ENCODE results near the gene YIPF3. TPM values are rescaled to one million over a fixed set of nuclear protein-coding genes. Genes with fewer than 3 reads are reported as not detected.

The YIPF3 gene
- total RNA-seq, 1 donor from 2014 or later, result 136 TPM

DNA sequence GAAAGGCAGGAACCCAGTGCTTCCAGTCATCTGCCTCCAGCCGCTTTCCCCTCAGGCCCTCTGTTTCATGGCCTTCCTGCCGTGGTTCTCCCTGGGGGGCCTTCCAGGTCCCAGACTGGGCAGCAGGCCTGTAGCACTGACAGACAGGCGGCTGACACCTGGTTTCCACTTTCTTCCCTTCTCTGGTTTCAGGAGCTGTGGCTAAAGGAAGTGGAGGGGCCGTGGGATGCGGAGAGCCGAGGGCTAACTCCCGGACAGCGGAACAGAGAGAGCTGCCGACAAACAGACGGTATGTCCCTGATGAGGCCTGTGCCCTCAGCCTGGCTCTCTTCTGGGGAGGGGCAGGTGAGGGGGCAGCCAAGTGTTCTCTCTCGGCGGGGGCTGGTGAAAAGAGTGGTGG is 19.0 kb downstream of the YIPF3 start:
- no peak for DNase-seq (ENCODE audit: low spot score, unreplicated experiment)
- H3K9me3 Mint-ChIP-seq (ENCODE audit: low read depth), result no peaks in the 10 kb centered on the region
- TF ChIP-seq, protein P1, sequence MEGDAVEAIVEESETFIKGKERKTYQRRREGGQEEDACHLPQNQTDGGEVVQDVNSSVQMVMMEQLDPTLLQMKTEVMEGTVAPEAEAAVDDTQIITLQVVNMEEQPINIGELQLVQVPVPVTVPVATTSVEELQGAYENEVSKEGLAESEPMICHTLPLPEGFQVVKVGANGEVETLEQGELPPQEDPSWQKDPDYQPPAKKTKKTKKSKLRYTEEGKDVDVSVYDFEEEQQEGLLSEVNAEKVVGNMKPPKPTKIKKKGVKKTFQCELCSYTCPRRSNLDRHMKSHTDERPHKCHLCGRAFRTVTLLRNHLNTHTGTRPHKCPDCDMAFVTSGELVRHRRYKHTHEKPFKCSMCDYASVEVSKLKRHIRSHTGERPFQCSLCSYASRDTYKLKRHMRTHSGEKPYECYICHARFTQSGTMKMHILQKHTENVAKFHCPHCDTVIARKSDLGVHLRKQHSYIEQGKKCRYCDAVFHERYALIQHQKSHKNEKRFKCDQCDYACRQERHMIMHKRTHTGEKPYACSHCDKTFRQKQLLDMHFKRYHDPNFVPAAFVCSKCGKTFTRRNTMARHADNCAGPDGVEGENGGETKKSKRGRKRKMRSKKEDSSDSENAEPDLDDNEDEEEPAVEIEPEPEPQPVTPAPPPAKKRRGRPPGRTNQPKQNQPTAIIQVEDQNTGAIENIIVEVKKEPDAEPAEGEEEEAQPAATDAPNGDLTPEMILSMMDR (IDR thresholded peaks at IDR 0.05; ENCODE audit: unreplicated experiment), result no peak
- no peaks in the 10 kb centered on the region for H3K27me3 Mint-ChIP-seq
- H3K4me3 Mint-ChIP-seq (ENCODE audit: low read depth), result no peak overlapping the region
- H3K27ac Mint-ChIP-seq, result no peak overlapping the region
- H3K36me3 Mint-ChIP-seq (ENCODE audit: insufficient read depth), result peaks cover 7% of the 10 kb centered on the region
- peaks cover 3% of the 10 kb centered on the region for H3K4me1 Mint-ChIP-seq (ENCODE audit: low read depth)

DNA sequence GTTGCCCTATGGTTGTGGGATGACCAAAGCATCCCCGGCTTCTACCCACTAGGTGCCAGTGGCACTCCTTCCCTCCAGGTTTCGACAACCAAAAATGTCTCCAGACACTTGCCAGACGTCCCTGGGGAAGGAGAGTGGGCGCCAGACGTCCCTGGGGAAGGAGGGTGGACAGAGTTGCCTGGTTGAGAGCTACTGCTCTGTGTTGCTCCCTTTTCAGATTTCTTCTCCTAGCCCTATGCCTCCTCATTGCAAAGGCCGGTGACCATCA is 19.7 kb downstream of the YIPF3 start:
- Mint-ChIP-seq H3K4me3 (ENCODE audit: low read depth) (no peak overlapping the region), H3K4me1 (ENCODE audit: low read depth) (peaks cover 3% of the 10 kb centered on the region), H3K27me3 (no peaks in the 10 kb centered on the region), H3K9me3 (ENCODE audit: low read depth) (no peaks in the 10 kb centered on the region), H3K27ac (no peak overlapping the region), H3K36me3 (ENCODE audit: insufficient read depth) (peaks cover 7% of the 10 kb centered on the region)
- DNase-seq (ENCODE audit: low spot score, unreplicated experiment), result no peak
- TF ChIP-seq, protein P1 (IDR thresholded peaks at IDR 0.05; ENCODE audit: unreplicated experiment), result no peak

DNA sequence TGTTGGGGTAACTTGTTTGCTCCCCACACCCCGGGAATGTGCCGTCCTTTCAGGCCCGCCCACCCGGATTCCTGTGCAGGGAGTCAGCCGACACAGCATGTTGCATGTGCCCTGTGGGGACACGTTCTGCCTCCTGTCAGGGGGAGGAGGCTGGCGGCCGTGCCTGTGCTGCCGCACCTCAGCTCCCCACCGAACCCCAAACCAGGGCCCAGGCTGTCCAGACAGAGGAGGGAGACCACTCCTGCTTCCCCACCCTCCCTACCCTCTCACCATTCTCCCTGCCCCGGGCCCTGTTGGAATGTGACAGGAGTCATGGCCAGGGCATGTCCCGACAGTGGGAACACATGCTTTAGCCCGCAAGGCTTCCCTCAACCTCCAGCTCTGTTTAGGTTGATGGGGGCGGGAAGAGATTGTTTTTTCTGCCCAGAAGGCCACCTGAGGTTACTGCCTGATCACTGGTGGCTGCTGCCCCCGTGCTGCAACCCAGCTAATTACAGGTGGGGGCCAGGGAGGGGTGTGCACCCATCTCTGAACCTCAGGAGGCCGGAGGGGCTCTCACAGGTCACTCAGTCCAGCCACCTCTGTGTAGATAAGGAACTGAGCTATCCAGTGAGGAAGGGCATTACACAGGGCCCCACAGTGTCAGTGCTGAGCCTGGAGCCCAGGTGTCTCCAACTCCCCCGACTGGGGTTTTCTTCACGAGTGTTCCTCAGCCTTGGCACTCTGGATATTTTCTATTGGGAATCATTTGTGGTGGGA is 20.2 kb downstream of the YIPF3 start:
- Mint-ChIP-seq H3K4me1 (ENCODE audit: low read depth) (peaks cover 3% of the 10 kb centered on the region), H3K27me3 (no peaks in the 10 kb centered on the region), H3K4me3 (ENCODE audit: low read depth) (no peak overlapping the region), H3K9me3 (ENCODE audit: low read depth) (no peaks in the 10 kb centered on the region), H3K27ac (no peak overlapping the region), H3K36me3 (ENCODE audit: insufficient read depth) (peaks cover 7% of the 10 kb centered on the region)
- TF ChIP-seq, protein P1 (IDR thresholded peaks at IDR 0.05; ENCODE audit: unreplicated experiment), result peak; percentile 47
- no peak for DNase-seq (ENCODE audit: low spot score, unreplicated experiment)

DNA sequence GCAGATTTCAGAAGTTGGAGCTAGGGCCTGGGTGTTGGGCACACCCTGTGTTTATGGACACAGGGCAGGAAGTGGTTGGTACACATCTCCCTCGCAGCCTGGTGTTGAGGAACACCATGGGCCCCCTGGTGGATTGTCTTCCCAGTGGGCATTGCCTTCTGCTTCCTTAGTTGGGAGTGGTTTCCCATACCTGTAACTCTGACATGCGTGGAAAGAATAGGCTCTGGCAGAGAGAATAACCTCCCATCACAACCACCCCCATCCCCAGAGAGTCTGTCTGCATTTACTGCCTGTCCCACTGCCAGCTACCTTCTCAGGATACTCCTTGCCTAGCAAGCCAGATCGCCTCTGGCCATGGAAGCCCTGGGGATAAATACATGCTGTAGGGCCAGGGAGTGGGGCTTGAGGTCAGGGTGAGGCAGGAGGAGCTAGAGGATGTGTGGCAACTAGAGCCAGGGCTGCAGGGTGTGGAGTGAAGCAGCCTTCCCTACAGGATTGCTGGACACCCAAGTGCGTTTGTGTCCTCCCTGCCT is 21.3 kb downstream of the YIPF3 start:
- H3K27ac Mint-ChIP-seq, result peak overlapping the region; percentile 74
- TF ChIP-seq, protein P1 (IDR thresholded peaks at IDR 0.05; ENCODE audit: unreplicated experiment), result peak; percentile 13
- DNase-seq (ENCODE audit: low spot score, unreplicated experiment), result no peak
- H3K4me3 Mint-ChIP-seq (ENCODE audit: low read depth), result no peak overlapping the region
- no peaks in the 10 kb centered on the region for H3K9me3 Mint-ChIP-seq (ENCODE audit: low read depth)
- H3K27me3 Mint-ChIP-seq, result no peaks in the 10 kb centered on the region
- peaks cover 4% of the 10 kb centered on the region for H3K36me3 Mint-ChIP-seq (ENCODE audit: insufficient read depth)
- H3K4me1 Mint-ChIP-seq (ENCODE audit: low read depth), result peaks cover 3% of the 10 kb centered on the region

DNA sequence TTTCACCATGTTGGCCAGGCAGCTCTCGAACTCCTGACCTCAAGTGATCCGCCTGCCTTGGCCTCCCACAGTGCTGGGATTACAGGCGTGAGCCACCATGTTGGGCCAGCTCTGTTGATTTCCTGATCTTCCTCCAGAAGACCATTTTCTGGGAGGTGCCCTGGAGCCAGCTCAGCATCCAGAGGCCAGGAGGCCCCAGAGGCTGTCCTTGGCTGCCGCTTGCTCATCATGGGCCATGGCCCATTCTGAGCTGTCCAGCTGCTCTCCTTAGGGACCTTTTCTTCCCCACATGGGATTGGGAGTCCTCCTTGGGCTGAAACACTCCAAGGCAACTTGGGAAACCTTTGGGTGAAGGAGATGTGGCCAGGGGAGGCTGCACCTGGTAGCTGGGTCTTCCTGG is 22.0 kb downstream of the YIPF3 start:
- H3K27me3 Mint-ChIP-seq, result no peaks in the 10 kb centered on the region
- DNase-seq (ENCODE audit: low spot score, unreplicated experiment), result no peak
- TF ChIP-seq, protein P1 (IDR thresholded peaks at IDR 0.05; ENCODE audit: unreplicated experiment), result no peak
- H3K4me3 Mint-ChIP-seq (ENCODE audit: low read depth), result no peak overlapping the region
- H3K36me3 Mint-ChIP-seq (ENCODE audit: insufficient read depth), result peaks cover 5% of the 10 kb centered on the region
- no peaks in the 10 kb centered on the region for H3K9me3 Mint-ChIP-seq (ENCODE audit: low read depth)
- no peak overlapping the region for H3K27ac Mint-ChIP-seq
- peaks cover 3% of the 10 kb centered on the region for H3K4me1 Mint-ChIP-seq (ENCODE audit: low read depth)

All from progenitor cell of endocrine pancreas (in vitro differentiated cells).